ENCODE data around the gene TMEM150C. TPM values are rescaled to one million over a fixed set of nuclear protein-coding genes. Genes with fewer than 3 reads are reported as not detected.

Gene TMEM150C
- total and polyA plus RNA-seq, 8 donors = 0.45 to 8.4 (median 3.9) TPM; not detected in 1

DNA sequence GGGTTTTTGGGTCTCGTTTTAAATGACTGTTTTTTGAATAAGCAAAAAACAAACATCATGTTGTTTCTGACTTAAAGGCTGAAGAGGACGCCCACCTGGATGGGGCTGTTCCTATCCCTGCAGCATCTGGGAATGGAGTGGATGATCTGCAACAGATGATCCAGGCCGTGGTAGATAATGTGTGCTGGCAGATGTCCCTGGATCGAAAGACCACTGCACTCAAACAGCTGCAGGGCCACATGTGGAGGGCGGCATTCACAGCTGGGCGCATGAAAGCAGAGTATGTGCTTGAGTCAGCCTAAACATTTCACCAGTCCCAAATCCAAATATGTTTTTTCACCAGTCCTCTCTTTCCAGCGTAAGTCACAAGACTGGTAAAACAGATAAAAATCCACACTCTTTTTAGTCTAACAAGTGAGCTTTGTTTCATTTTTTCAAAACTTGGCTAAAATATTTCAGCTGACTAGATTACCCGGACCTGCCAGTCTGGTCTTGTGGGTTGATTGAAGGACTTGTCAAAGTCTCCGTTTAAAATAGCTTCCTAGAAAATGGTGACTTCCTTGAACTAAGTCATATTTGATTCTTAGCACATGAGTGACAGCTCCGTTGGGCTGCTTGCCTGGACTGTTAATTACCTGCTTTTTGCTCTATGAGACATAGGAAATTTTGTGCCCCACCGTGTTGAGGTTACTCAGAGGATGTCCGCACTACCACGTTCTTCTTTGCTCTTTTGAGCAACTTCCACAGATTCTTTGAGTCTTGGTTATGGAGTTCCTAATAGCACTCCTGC lies 110.6 kb downstream of the TMEM150C start:
- WGBS, 5 donors = 72 to 79% (median 76%) methylated on average over 13 of the region's 13 CpGs
- DNase-seq = no peak
- H3K4me1 ChIP-seq = no peaks in the 10 kb centered on the region
- peaks cover 9 to 80% (median 71%) of the 10 kb centered on the region in 4 donors for H3K36me3 ChIP-seq
- H3K9me3 ChIP-seq = no peaks in the 10 kb centered on the region
- no peaks in the 10 kb centered on the region for H3K27me3 ChIP-seq
- intact Hi-C loops (cut with DNase I; ENCODE audit: low total_unique reads) = no loop called here
- TF ChIP-seq POLR2AphosphoS5 (IDR thresholded peaks at IDR 0.05) (no peak), EP300 (IDR thresholded peaks at IDR 0.05) (no peak), POLR2A (IDR thresholded peaks at IDR 0.05) (no peak)
- TF ChIP-seq, protein P1, sequence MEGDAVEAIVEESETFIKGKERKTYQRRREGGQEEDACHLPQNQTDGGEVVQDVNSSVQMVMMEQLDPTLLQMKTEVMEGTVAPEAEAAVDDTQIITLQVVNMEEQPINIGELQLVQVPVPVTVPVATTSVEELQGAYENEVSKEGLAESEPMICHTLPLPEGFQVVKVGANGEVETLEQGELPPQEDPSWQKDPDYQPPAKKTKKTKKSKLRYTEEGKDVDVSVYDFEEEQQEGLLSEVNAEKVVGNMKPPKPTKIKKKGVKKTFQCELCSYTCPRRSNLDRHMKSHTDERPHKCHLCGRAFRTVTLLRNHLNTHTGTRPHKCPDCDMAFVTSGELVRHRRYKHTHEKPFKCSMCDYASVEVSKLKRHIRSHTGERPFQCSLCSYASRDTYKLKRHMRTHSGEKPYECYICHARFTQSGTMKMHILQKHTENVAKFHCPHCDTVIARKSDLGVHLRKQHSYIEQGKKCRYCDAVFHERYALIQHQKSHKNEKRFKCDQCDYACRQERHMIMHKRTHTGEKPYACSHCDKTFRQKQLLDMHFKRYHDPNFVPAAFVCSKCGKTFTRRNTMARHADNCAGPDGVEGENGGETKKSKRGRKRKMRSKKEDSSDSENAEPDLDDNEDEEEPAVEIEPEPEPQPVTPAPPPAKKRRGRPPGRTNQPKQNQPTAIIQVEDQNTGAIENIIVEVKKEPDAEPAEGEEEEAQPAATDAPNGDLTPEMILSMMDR (IDR thresholded peaks at IDR 0.05) = no peak
- no peak overlapping the region for H3K27ac ChIP-seq
- H3K4me3 ChIP-seq = no peak overlapping the region

DNA sequence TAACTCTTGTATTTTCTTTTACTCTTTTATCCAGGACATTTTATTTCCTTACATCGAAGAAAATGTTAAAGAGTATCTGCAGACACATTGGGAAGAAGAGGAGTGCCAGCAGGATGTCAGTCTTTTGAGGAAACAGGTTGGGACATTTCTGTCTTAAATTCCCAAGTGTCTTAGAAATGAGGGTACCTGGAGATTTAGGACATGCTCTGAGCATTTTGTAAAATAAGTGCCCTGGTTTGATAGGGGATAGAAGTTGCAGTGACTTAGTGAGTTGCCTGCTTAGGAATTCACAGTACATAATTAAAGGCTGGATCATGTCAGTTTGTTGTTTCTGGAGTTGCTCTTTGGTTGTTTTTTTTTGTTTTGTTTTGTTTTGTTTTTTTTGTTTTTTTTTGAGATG lies 113.9 kb downstream of the TMEM150C start:
- intact Hi-C loops (cut with DNase I; ENCODE audit: low total_unique reads) = no loop called here
- no peak overlapping the region for H3K4me3 ChIP-seq
- no peak for TF ChIP-seq EP300 (IDR thresholded peaks at IDR 0.05)
- TF ChIP-seq POLR2AphosphoS5 (IDR thresholded peaks at IDR 0.05) = no peak
- no peak for TF ChIP-seq POLR2A (IDR thresholded peaks at IDR 0.05)
- TF ChIP-seq, protein P1 (IDR thresholded peaks at IDR 0.05) = no peak
- WGBS, 5 donors = 54 to 79% (median 59%) methylated on average over 1 of the region's 1 CpG
- DNase-seq = no peak
- no peaks in the 10 kb centered on the region for H3K9me3 ChIP-seq
- no peak overlapping the region for H3K27ac ChIP-seq
- H3K27me3 ChIP-seq = no peaks in the 10 kb centered on the region
- H3K4me1 ChIP-seq = no peaks in the 10 kb centered on the region
- peaks cover 9 to 51% (median 49%) of the 10 kb centered on the region in 4 donors for H3K36me3 ChIP-seq

DNA sequence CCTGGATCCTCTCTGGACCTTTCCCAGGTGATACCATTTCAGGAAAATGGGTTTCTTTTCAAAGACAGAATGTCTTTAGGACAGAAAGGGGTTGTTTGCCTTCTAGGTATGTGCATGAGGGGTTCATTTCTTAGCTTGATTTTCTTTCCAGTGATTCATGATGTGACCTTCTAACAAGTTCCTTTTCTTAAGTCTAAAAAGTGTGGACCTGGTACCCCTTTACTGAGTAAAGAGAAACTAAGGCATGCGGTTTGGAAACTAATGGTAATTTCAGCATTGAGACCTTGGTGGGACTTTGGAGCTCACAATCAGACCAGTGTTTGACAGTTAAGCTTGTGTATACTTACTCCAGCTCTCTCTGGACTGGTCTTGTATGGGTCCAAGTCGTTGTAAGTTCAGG lies 122.7 kb downstream of the TMEM150C start:
- no peak for DNase-seq

GRCh38 chr4:82437285-82438005 lies 124.3 kb downstream of the TMEM150C start:
- H3K4me3 ChIP-seq = no peak overlapping the region
- H3K27ac ChIP-seq = no peak overlapping the region
- intact Hi-C loops (cut with DNase I; ENCODE audit: low total_unique reads) = no loop called here
- no peak for TF ChIP-seq EP300 (IDR thresholded peaks at IDR 0.05)
- TF ChIP-seq POLR2AphosphoS5 (IDR thresholded peaks at IDR 0.05) = no peak
- TF ChIP-seq, protein P1 (IDR thresholded peaks at IDR 0.05) = no peak
- no peak for TF ChIP-seq POLR2A (IDR thresholded peaks at IDR 0.05)
- H3K27me3 ChIP-seq = no peaks in the 10 kb centered on the region
- no peak for DNase-seq
- WGBS, 5 donors = 84 to 91% (median 88%) methylated on average over 4 of the region's 4 CpGs
- peaks cover 0 to 30% (median 10%) of the 10 kb centered on the region in 4 donors for H3K4me1 ChIP-seq
- H3K9me3 ChIP-seq = no peaks in the 10 kb centered on the region
- peaks cover 0 to 4% (median 0%) of the 10 kb centered on the region in 4 donors for H3K36me3 ChIP-seq

More for the DNA sequence above, 122.7 kb downstream of the TMEM150C start:
- Histone ChIP-seq H3K27me3 (no peaks in the 10 kb centered on the region), H3K36me3 (peaks cover 0 to 7% (median 3%) of the 10 kb centered on the region in 4 donors), H3K27ac (no peak overlapping the region), H3K4me1 (peaks cover 0 to 14% (median 3%) of the 10 kb centered on the region in 4 donors), H3K4me3 (no peak overlapping the region), H3K9me3 (no peaks in the 10 kb centered on the region)
- intact Hi-C loops (cut with DNase I; ENCODE audit: low total_unique reads) = no loop called here
- TF ChIP-seq POLR2A (IDR thresholded peaks at IDR 0.05) = no peak
- TF ChIP-seq, protein P1 (IDR thresholded peaks at IDR 0.05) = no peak
- TF ChIP-seq POLR2AphosphoS5 (IDR thresholded peaks at IDR 0.05) = no peak
- no peak for TF ChIP-seq EP300 (IDR thresholded peaks at IDR 0.05)
- WGBS, 5 donors = 62 to 81% (median 69%) methylated on average over 2 of the region's 2 CpGs

All from stomach (tissue), 9 donors.